Measurements from ENCODE around the gene TBX2.
A peak's percentile ranks its signal among the peaks of the same experiment; 100 is the strongest.
"Not testable (repeated sequence)": the region's sequence is repeated elsewhere in the genome, so short reads cannot be mapped to it uniquely, and the experiment has no call there.

The TBX2 gene

DNA sequence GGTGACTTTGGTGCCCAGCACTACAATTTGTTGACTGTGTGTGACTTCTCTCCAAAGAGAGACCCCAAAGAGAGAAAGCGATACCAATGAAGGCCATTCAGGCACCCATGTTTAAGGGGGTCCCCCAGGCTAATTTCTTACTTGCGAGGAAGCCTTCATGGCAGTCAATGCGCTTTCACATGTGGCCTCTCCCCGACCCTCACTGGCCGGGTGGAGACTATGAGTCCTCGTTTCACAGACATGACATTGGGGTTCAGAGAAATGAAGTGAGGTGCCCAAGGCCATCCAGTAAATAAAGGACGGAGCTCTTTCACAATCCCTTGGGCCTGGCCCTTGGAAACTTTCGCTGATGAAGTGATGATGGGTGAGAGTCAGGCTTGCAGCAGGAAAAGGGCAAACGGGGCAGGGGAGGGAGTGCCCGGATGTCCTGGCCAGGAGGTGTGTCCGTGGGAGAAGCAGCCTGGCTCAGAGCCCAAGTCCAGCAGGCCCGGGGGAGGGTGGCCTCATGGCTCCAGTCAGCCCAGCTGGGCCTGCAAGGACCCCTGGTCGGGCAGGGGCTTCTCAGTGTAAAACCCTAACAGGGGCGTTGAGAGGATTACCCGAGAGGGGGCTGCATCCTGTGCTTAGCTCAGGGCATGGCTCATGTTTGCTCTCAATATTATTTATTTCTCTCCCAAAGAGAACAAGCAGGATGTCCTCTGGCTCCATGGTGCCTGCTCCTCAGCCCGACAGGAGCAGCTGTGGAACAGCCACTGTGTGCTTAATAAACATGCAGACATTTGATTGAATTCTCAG, 14.7 kb downstream of the TBX2 start:
- DNase-seq: peak in 1 of 5 donors; percentile 3

DNA sequence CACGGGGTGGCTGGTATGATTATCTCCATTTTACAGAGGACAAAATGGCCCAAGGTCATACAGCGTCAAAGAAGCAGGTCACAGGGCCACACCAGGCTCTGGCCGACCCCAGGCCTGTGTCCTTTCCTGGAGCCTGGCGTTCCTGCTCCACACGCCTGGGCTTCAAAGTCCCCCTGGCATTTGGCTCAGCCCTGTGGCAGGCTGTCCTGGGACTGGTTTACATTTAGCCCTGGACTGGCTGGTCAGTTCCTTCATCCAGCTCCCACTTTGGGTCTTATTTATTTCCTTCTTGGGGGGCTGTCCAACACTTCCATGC, 15.3 kb downstream of the TBX2 start:
- no peak for DNase-seq

DNA sequence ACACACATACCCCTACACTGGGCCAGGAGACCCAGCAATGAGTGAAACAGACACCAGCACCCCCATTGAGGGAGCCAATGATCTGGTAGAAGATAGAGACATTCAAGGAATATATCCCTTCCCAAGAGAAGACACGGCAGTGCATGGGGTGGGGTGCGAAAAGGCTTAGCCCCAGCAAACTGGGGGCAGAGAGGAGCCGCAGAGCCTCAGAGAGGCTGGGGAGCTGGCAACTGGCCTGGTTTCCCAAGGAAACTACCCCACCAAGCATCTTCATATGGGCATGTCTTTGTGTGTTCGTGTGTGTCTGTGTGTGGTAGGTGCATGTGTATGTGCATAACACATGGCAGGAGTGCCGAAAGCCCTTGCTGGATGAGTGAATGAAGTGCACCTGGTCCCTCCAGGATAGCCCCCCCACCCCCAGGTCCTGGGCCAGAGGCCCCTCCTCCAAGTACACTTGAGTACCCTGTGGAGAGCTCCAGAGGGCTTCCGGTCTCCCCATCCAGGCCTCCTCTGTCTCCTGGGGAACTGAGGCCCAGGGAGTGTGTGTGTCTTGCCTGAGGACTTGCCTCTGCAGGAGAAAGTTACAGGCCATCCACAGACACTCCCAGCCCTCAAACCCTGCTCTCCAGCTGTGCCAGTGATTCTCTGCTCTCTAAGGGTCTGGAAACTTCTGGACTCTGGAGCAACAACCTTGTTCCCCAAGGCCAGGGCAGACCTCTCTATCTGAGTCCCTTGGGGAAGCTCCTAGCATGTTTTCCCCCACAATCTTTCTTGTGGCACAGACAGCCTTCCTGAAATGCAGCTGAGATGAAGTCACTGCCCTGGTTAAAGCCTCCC, 15.9 kb downstream of the TBX2 start:
- no peak for DNase-seq

DNA sequence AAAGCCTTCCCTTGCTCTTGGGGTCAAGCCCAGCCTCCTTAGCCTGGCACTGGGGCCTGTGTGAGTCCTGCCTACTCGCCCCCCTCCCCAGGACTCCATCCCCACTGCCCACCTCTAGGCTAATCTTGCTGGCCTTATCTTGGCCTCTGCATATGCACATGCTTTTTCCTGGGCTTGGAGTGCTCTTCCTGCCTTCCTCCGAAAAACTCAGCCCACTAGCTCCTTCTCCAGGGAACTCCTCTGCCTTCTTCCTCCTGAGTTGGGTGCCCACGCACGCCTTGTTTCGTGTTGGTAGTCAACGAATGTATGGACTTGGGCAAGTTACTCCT, 16.5 kb downstream of the TBX2 start:
- DNase-seq: no peak

DNA sequence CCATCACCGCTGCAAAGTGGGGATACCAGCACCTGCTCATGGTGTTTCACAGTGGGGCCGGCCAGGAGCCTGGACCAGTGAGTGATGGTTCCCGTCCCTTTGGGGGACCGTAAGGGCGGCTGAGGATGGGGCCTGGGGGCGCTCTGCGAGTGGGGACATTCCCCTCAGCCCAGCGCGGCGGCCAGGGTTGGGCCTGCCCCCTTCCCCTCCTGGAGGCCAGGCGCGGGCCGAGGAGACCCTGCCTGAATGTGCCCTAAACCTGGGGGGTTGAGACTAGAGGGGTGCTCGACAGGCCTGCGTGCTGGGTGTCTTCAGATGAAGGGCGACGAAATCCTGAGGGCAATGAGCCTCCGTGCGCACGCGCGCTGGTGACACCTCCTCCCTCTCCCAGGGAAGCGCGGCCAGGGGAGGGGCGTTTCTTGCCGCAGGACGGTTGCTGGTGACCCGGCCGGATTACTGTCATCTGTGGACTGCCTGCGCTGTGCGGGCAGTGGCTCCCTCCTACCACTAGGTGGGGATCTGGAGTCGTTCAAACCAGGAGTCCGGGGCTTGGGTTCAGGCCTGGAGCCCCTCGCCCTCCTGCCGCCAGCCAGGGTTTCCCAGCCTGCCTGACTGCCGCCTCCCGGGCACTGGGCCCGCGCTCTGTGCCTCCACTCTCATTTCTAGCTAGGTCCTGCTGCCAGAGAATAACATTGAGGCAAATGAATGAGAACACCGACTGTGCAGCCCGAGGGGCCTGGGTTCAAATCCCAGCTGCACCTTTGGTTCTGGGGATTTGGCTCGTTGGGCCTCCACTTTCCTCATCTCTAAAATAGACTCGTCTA, 17.1 kb downstream of the TBX2 start:
- DNase-seq: peak in 3 of 5 donors; percentile 31 to 54 (median 48)

DNA sequence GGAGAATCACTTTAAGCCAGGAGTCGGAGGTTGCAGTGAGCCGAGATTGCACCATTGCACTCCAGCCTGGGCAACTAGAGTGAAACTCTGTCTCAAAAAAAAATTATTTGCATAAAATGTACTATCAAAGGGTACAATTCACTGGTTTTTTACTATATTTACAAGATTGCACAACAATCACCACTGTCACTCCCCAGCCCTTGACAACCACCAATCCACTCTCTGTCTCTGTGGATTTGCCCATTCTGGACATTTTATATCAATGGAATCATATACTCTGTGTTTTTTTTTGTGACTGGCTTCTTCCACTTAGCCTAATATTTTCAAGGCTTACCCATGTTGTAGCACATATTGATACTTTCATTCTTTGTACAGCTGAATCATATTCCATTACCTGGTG, 18.8 kb downstream of the TBX2 start:
- no peak for DNase-seq

DNA sequence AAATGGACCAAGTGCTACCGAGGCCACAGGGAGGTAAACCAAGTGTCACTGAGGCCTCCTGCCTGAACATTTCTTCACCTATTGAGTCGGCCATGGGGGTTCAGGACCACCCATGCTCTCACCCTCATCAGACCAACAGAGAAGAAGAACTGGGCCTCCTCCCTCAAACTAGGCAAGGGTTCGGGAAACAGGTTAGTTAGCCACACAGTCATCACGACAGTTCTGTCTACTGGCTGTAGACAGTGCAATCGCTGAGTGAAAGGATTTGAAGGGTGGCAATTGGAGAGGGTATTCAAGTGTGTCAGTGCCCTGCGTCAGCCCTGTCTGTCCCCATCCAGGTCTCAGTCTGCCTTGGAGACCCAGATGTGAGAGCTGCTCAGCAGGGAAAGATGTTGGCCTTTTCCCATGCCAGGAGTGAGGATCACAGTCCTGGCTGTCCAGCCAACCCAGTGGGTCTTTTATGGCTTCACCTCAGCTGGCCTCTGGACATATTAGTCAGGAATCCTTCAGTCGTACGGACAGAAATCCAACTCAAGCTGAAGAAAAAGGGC, 19.9 kb downstream of the TBX2 start:
- DNase-seq: no peak

DNA sequence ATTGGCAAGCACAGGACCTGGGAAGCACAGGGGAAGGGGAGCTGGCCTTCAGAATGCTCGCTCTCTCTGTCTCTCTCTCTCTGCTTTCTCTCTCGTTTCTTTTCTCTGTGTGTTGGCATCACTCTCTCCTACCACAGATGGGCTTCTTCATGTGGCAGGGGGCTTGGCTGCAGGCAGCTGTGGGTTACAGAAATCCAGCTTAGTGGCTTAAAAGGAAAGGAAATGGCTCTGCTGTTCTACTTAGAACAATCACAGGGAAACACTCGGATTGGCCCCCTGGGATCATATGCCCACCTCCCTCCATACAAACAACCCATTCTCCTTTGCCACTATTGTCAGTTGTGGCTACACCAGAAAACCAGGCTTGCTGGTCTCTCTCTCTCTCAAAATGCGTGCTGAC, 20.4 kb downstream of the TBX2 start:
- no peak for DNase-seq

DNA sequence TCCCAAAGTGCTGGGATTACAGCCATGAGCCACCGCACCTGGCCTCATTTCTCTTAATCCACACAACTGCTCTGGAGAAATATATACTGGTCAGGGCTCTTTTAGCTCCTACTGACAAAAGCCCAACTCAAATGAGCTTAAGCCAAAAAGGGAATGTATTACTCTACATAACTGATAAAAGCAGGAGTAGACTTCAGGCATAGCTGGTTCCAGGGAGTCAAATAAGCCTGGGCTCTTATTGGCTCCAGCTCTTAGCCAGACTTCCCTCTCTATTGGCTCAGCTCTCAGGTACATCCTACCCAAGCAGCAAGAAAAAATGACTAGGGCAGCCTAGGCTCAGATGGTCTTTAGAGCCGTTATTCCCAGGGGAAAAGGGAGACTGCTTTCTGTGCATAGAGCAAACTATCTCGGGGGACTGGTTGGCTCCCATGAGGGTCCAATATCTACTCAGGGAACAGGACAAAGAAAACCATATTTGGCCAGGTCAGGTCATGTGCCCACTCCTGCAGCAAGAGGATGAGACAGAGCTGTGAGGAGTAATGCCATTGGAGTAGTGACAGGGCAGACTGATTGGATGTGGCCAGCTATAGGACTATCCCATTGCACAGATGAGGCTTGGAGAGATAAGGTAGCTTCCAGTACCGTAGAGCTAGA, 21.2 kb downstream of the TBX2 start:
- DNase-seq: no peak

DNA sequence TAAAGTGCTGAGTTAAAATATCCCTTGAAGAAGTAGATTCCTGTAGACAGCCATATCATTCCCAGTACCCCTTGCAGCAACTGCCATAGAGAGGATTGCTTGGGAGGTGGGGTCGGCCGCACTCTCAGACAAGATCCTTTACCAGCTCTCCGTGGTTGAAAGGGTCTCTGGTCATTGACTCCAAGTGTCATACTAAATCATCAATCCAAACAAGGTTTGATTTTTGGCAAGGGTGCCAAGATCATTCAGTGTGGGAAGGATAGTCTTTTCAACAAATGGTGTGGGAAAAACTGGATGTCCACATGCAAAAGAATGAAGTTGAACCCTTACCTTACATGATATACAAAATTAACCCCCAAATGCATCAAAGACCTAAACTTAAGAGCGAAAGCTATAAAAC, 21.8 kb downstream of the TBX2 start:
- no peak for DNase-seq

DNA sequence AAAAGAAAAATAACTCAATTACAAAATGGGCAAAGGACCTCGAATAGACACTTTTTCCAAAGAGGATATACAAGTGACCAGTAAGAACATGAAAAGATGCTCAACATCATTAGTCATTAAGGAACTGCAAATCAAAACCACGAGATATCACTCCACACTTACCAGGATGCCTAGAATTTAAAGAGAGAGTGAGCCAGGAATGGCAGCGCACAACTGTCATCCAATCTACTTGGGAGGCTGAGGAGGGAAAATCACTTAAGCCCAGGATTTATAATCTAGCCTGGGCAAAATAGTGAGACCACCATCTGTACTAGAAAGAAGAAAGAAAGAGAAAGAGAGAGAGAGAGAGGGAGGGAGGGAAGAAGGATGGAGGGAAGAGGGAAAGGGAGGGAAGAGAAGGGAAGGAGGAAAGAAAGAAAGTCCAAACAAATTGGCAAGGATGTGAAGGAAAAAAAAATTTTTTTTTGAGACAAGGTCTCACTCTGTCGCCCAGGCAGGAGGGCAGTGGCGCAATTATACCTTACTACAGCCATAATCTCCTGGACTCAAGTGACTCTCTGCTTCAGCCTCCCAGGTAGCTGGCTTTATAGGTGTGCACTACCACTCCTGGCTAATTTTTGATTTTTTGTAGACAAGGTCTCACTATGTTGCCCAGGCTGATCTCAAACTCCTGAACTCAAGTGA, 22.6 kb downstream of the TBX2 start:
- DNase-seq: no peak

DNA sequence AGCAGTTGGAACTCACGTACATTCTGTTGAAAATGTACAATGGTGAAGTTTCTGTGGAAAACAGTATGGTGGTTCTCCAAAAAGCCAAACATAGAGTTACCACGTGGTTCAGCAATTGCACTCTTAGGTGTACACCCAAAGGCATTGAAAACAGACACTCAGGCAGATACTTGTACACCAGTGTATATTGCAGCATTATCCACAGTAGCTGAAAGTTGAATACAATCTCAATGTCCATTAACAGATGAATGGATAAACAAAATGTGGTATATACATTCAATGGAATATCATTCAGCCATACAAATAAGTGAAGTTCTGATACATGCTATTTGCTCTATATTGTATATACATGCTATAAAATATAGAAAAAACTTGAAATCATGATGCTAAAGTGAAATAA, 23.2 kb downstream of the TBX2 start:
- DNase-seq: no peak

DNA sequence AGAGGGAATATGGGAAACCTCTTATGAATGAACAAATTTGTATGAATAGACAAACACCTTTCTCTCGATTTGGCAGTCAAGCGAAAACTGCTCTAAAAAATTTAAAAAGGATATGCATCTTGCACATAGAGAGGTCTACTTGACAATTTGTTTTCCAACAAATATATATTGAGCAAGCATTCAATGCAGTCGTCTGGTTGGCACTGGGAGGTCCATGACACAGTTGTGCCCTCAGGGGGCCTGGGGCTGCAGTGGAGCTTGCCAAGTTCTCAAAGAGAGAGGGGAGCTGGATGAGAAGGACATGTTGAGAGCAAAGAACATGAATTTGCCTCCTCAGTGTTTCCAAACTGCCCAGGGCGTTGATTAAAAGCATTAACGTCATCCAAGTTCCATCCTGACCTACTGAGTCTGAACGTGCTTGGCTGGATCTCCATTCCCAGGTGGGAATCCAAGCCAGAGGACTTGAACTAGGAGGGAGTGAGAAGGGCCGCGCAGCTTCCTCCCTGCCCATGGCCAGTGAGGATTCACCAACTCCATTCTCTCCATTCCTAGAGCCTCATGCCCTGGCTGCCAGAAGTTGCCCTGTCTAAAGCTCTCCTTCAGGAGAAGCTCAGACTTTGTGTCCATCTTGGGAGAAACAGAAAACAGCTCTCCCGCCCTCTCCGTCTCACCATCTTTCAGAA, 24.5 kb downstream of the TBX2 start:
- DNase-seq: no peak

DNA sequence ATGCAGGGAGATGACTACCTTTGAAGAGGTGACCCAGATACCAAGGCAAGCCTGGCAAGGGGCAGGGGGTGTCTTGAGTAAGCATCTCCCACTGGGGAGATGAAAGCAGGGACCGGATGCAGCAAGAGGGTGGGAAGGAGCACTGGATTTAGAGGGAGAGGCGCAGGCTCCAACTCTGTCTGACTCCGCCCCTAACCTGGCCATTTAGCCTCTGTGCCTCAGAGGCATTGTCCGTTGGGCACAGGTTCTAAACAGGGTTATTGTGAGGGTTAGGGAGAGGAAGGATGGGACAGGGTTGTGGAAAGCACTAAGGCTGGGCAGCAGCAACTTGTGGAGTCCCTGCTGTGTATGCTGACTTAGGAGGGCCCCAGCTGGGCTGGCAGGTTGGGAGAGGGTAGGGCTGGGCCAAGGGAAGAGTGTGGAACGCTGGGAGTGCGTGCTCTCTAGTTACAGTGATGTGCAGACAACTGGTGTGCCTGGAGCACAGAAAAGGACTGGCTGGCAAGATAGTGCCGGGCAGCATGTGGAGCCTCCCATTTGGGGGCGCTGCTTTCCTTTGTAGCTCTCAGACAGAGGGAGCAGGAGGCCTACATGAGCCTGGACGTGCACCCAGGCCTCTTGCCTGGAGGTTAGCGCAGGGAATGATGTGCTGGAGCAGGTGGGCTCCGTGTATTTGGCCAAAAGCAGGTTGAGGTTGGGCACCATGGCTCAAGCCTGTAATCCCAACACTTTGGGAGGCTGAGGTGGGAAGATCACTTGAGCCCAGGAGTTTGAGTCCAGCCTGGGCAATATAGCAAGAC, 26.2 kb downstream of the TBX2 start:
- DNase-seq: no peak

DNA sequence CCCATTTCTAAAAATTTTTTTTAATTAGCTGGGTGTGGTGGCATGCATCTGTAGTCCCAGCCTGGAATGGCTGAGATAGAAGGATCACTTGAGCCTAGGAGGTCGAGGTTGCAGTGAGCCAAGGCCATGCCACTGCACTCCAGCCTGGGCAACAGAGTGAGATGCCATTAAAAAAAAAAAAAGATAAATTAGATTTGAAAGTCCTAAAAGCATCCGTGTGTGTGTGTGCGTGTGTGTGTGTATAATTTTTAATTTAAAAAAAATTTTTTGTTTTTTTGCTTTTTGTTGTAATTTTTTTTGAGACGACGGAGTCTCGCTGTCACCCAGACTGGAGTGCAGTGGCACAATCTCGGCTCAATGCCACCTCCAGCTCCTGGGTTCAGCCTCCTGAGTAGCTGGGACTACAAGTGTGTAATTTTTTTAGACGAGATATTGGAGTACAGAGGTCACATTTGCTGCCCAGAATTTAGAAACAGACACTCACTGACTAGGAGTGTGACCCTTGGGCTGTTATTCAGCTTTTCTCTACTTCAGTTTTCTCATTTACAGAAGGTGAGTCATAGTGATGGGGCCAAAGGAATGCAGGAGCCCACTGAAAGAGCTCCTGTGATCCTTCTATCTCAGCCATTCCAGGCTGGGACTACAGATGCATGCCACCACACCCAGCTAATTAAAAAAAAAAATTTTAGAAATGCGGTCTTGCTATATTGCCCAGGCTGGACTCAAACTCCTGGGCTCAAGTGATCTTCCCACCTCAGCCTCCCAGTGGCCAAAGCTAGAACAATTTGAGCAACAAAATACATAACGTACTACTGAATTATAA, 27.1 kb downstream of the TBX2 start:
- DNase-seq: no peak

DNA sequence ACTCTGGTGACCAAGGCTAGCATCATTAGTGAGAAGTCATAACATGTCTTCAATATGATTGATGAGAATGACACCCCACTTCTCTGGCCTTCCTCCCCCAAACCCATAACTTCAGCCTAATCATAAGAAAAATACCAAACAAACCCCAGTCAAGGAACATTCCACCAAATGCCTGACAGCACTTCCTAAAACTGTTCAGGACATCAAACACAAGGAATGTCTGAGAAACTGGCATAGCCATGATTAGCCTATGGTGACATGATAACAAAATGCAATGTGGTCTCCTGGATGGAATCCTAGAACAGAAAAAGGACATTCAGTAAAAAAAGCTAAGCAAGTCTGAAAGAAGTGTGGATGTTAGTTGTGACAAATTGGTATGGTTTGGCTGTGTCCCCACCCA, 27.9 kb downstream of the TBX2 start:
- DNase-seq: no peak

DNA sequence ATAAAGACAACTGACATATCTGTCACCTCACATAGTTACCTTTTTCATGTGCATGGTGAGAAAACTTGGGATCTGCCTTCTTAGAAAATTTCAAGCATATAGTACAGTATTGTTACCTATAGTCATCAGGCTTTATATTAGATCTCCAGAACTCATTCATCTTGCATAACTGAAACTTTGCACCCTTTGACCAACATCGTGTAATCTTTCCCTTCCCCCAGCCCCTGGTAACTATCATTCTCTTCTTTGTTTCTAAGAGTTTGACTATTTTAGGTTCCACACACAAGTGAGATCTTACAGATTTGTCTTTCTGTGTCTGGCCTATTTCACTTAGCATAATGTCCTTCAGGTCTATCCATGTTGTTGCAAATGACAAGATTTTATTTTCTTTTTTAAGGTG, 29.6 kb downstream of the TBX2 start:
- DNase-seq: no peak

DNA sequence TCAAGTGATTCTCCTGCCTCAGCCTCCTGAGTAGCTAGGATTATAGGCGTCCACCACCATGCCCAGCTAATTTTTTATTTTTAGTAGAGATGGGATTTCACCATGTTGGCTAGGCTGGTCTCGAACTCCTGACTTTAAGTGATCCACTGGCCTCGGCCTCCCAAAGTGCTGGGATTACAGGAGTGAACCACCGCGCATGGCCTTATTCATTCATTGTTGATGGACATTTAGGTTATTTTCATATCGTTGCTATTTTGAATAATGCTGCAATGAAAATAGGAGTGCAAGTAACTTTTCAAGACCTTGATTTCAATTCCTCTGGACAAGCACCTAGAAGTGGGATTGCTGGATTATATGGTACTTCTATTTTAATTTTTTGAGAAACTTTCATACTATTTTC, 30.2 kb downstream of the TBX2 start:
- not testable (repeated sequence) for DNase-seq

DNA sequence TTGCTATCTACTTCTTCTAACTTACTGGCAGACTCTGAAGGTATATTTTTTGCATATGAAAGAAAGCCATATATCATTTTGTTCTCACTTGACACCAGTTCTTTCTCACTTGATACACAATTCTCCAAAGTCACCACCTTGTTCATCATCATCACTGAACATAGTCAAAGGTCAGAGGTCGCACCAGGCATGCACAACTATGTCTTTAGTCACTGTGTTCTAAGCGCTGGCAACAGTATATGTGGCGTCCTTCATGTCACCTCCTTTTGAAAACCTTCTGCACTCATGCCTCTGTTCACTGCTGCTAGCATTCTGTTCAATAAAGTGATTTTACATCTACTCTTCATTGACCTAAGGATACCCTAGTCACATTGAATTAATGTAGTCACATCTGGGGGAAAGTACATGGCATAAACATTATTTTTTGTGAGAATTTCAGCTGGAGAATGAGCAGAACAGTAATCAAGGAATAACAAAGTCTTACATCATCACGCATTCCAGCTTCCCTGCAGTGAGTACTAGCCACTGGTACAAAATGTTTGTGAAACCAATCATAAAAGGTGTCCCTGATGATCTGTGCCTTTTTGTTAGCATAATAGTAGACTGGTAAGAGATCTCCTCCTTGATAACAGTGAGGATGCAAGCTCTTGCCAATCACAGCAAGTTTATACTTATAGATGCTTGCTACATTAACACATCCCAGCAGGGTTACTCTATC, 32.1 kb downstream of the TBX2 start:
- DNase-seq: no peak
